Hepatocyte (in vitro differentiated cells): ENCODE measurements around the gene SOS1.

ENCODE experiments used
- EZH2 ChIP-seq: fragments of 200-600 bp; sonication (generic); IDR thresholded peaks from 2 replicates; pipeline ENCODE4 v1.6.1; 2016; ENCODE audit warnings: antibody characterized with exemption, mild to moderate bottlenecking, borderline replicate concordance
- EZH2phosphoT487 ChIP-seq: fragments of 200-600 bp; sonication (generic); IDR thresholded peaks from one replicate; pipeline ENCODE4 v1.6.1; 2018; ENCODE audit warnings: antibody characterized with exemption, mild to moderate bottlenecking, low read depth, moderate library complexity; ENCODE audit not compliant: unreplicated experiment, severe bottlenecking
- TF ChIP-seq, protein P1 (sequence below): fragments of 200-600 bp; sonication (generic); IDR thresholded peaks from 2 replicates; pipeline ENCODE4 v1.5.1; 2016; ENCODE audit warnings: antibody characterized with exemption, mild to moderate bottlenecking; ENCODE audit not compliant: poor library complexity

DNA sequence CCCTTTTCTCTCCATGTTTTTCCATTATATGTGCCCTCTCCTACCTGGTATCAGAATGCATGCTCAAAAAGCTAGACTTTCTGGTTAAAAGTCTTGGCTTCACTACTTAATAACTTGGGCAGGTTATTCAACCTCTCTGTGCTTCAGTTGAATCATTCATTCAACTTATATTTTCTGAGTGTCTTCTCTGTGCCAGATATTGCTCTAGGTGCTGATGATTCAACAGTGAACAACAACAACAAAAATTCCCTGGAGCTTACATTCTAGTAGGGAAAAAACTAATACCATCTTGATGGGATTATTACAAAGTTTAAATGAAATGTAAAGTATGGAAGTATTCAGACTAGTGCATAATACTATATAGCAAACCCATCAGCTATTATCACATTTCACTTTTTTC lies 55.2 kb downstream of the SOS1 start:
- TF ChIP-seq, protein P1, sequence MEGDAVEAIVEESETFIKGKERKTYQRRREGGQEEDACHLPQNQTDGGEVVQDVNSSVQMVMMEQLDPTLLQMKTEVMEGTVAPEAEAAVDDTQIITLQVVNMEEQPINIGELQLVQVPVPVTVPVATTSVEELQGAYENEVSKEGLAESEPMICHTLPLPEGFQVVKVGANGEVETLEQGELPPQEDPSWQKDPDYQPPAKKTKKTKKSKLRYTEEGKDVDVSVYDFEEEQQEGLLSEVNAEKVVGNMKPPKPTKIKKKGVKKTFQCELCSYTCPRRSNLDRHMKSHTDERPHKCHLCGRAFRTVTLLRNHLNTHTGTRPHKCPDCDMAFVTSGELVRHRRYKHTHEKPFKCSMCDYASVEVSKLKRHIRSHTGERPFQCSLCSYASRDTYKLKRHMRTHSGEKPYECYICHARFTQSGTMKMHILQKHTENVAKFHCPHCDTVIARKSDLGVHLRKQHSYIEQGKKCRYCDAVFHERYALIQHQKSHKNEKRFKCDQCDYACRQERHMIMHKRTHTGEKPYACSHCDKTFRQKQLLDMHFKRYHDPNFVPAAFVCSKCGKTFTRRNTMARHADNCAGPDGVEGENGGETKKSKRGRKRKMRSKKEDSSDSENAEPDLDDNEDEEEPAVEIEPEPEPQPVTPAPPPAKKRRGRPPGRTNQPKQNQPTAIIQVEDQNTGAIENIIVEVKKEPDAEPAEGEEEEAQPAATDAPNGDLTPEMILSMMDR = no peak
- TF ChIP-seq EZH2phosphoT487 (no peak), EZH2 (no peak)
